Breast epithelium (tissue), 3 donors: ENCODE data around the gene NAA11.

ENCODE experiments used
- POLR2A ChIP-seq: fragments of 450-650 bp; IDR thresholded peaks from one replicate; pipeline ENCODE4 v1.6.1; 2016; ENCODE audit warnings: antibody characterized with exemption, mild to moderate bottlenecking, moderate library complexity
- TF ChIP-seq, protein P1 (sequence below), 3 donors: fragments of 450-650 bp; IDR thresholded peaks; one replicate each; pipeline ENCODE4 v1.5.1; 2016 to 2017; ENCODE audit warnings: antibody characterized with exemption in 3 of 3, mild to moderate bottlenecking in 3 of 3, moderate library complexity in 3 of 3

DNA sequence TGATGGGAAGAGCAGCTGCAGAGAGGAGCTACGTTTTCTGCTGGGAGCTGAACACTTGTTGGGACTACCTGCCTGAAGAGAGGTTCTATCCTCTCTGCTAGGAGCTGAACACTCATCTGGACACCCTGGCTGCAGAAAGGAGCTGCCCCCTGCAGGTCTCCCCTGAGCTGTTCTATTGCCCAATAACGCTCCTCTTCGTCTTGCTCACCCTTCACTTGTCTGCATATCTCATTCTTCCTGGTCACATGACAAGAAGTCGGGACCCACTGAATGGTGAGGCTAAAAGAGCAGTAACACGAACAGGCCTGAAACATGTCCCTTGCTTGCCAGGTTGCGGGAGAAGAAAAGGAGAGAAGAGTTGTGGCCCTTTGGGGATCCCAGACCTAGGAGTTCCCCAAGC, 27.8 kb downstream of the NAA11 start:
- no peak for TF ChIP-seq POLR2A
- TF ChIP-seq, protein P1, sequence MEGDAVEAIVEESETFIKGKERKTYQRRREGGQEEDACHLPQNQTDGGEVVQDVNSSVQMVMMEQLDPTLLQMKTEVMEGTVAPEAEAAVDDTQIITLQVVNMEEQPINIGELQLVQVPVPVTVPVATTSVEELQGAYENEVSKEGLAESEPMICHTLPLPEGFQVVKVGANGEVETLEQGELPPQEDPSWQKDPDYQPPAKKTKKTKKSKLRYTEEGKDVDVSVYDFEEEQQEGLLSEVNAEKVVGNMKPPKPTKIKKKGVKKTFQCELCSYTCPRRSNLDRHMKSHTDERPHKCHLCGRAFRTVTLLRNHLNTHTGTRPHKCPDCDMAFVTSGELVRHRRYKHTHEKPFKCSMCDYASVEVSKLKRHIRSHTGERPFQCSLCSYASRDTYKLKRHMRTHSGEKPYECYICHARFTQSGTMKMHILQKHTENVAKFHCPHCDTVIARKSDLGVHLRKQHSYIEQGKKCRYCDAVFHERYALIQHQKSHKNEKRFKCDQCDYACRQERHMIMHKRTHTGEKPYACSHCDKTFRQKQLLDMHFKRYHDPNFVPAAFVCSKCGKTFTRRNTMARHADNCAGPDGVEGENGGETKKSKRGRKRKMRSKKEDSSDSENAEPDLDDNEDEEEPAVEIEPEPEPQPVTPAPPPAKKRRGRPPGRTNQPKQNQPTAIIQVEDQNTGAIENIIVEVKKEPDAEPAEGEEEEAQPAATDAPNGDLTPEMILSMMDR (IDR thresholded peaks at IDR 0.05) = no peak
